H54 (cell line): ENCODE data around the gene ITGAD.
A peak's percentile ranks its signal among the peaks of the same experiment; 100 is the strongest.
"Not testable (repeated sequence)": the region's sequence is repeated elsewhere in the genome, so short reads cannot be mapped to it uniquely, and the experiment has no call there.

ENCODE experiments used
- DNase-seq: peaks from one replicate; pipeline ENCODE4 v3.0.0; 2011; ENCODE audit warnings: low spot score, mixed read lengths; ENCODE audit not compliant: insufficient read length
- FAIRE-seq: peaks from 3 replicates; lab custom pipeline; 2011; peaks lifted over from hg19 to GRCh38; lab: Jason Lieb, UNC
- POLR2A ChIP-seq: IDR thresholded peaks from 2 replicates; pipeline ENCODE4 v1.6.1; 2011; ENCODE audit warnings: low read depth, mild to moderate bottlenecking, low read length

ITGAD gene

DNA sequence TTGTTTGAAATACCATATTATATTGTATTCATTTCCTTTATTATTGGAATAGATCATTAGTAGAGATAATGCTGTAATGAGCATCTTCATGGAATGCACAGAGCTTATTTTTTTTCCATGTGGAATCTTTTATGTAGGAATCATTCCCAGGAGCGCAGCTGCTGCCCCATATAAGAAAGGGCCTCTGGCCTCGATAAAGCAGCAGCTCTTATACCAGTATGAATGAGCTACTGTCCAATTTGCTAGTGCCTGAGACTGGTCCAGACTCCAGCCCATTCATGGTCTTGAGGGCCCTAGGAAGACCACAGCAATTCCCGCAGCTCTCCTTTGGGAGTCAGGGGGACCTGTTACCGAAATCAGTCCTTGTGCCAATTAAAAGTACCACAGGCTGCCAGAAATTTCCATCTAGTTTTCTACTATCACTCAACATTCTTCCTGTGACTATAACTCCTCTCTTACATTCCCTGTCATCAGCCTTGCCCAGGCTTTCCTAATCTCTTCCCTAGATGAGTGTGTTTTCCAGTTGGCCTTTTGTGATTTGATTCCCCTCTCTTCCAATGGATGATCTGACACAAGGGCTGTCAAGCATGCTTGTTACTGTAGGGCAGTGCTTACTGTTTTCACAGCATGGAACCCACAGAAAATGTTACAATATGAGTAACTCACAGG, 47.5 kb downstream of the ITGAD start:
- no peak for DNase-seq
- no peak for FAIRE-seq
- no peak for TF ChIP-seq POLR2A

- no peak for TF ChIP-seq POLR2A
- no peak for FAIRE-seq
- no peak for DNase-seq
Measured at GRCh38 chr16:31441956-31442355, 48.8 kb downstream of the ITGAD start.

GRCh38 chr16:31445931-31446330, 52.8 kb downstream of the ITGAD start:
- not testable (repeated sequence) for FAIRE-seq, DNase-seq

GRCh38 chr16:31451201-31451600, 58.1 kb downstream of the ITGAD start:
- TF ChIP-seq POLR2A, result no peak
- FAIRE-seq (no peak), DNase-seq (no peak)

GRCh38 chr16:31451681-31452351, 58.7 kb downstream of the ITGAD start:
- DNase-seq (peak; percentile 63), FAIRE-seq (no peak)
- TF ChIP-seq POLR2A, result peak; percentile 25; the same call in 1 of the 2 replicates

DNA sequence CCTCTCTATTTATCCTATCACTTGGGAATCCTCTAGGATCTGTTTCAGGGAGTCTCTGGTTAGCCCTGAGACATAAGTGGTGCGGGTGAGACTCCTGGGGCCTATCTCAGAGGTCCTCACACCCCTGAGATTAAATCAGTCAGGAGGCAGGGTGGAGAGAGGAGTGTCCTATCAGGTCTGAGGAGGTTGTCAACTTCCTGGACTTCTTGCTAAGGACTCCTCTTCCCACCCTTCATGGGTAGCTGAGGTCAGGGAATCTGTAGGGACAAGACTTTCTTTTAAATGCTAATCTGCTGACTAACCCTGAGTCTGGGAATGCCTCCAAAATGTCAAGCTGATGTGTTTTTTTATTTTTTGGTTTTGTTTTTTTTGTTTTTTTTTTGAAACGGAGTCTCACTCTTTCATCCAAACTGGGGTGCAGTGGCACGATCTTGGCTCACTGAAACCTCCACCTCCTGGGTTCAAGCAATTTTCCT, 59.5 kb downstream of the ITGAD start:
- FAIRE-seq (peak; percentile 60), DNase-seq (no peak)
- no peak for TF ChIP-seq POLR2A

DNA sequence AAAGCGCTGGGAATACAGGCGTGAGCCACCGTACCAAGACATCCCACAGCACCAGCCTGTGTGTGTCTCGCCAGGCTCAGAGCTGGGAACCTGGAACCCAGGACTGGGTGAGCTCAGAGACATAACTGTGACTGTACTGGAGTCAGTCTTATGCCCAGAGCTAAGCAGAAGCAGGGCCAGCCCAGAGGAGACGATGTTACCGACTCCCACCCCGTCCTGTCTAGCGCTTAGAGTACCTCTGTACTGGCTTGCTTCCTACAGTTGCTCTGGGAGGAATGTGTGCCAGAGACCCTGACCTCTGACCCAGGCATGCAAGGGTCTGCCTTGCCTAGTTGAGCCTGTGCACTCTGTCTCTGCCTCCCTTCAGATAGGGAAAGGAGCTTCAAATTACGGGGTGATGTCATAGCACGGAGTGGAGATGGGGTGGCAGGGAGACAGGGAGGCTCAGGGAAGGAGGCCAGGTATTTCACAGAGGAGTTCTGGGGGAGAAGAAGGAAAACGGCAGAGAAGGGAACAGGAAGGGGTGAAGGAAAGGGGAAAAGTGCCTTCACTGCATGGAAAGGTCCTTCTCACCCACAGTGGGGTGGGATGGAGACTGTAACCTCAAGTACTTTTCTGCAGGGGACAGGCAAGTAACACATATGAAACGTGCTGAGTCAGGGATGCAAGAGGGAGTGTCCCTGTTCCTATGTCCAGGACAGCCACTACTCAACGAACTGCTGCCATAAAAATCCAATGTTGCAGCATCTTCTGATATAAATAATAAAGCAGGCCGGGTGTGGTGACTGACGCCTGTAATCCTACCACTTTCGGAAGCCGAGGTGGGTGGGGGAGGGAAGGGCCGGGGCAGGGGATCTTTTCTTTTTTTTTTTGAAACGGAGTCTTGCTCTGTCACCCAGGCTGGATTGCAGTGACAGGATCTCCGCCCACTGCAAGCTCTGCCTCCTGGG, 60.4 kb downstream of the ITGAD start:
- no peak for DNase-seq
- TF ChIP-seq POLR2A, result no peak
- FAIRE-seq, result no peak

- DNase-seq (no peak), FAIRE-seq (no peak)
- no peak for TF ChIP-seq POLR2A
Measured at GRCh38 chr16:31455601-31456314, 62.6 kb downstream of the ITGAD start.

- no peak for FAIRE-seq
- no peak for TF ChIP-seq POLR2A
- no peak for DNase-seq
Measured at GRCh38 chr16:31456988-31457360, 63.8 kb downstream of the ITGAD start.

GRCh38 chr16:31458073-31458843, 65.1 kb downstream of the ITGAD start:
- DNase-seq, result no peak
- FAIRE-seq, result no peak
- TF ChIP-seq POLR2A, result no peak

GRCh38 chr16:31458844-31459686, 65.9 kb downstream of the ITGAD start, which contains the start of gene ARMC5:
TSS of gene ARMC5 (plus strand) at chr16:31459501. CDS start at chr16:31459525, 24 bp downstream.
- DNase-seq (peak; percentile 75), FAIRE-seq (peak; percentile 81)
- peak; percentile 63 for TF ChIP-seq POLR2A
